ENCODE data around the gene CLC.
"Not testable (repeated sequence)": the region's sequence is repeated elsewhere in the genome, so short reads cannot be mapped to it uniquely, and the experiment has no call there.

The CLC gene

GRCh38 chr19:39727070-39727800, 10.6 kb downstream of the CLC start:
- DNase-seq = no peak

- DNase-seq = no peak
Observed at GRCh38 chr19:39725995-39726394, 11.8 kb downstream of the CLC start.

- DNase-seq = not testable (repeated sequence)
Observed at GRCh38 chr19:39720144-39720543, 17.7 kb downstream of the CLC start.

GRCh38 chr19:39710333-39710890, 27.4 kb downstream of the CLC start:
- DNase-seq = no peak

GRCh38 chr19:39709026-39709872, 28.6 kb downstream of the CLC start:
- no peak for DNase-seq

GRCh38 chr19:39708594-39708993, 29.2 kb downstream of the CLC start:
- DNase-seq = no peak

- DNase-seq = no peak
Observed at GRCh38 chr19:39705578-39706188, 32.1 kb downstream of the CLC start.

- DNase-seq = no peak
Observed at GRCh38 chr19:39704181-39705044, 33.4 kb downstream of the CLC start, which contains the start of gene LGALS14. Gene LGALS14, plus strand, starts transcription at chr19:39704481. Its CDS starts 48 bp downstream, at chr19:39704529.

GRCh38 chr19:39701291-39701690, 36.5 kb downstream of the CLC start:
- no peak for DNase-seq

GRCh38 chr19:39698535-39698934, 39.3 kb downstream of the CLC start:
- DNase-seq = no peak

- DNase-seq = no peak
Observed at GRCh38 chr19:39696387-39696786, 41.4 kb downstream of the CLC start.

- DNase-seq = no peak
Observed at GRCh38 chr19:39695759-39696158, 42.1 kb downstream of the CLC start.

- DNase-seq = no peak
Observed at GRCh38 chr19:39692822-39693221, 45.0 kb downstream of the CLC start.

- no peak for DNase-seq
Observed at GRCh38 chr19:39692166-39692565, 45.7 kb downstream of the CLC start.

- not testable (repeated sequence) for DNase-seq
Observed at GRCh38 chr19:39688637-39689036, 49.2 kb downstream of the CLC start.

GRCh38 chr19:39686739-39687138, 51.1 kb downstream of the CLC start:
- DNase-seq = no peak

GRCh38 chr19:39684267-39684666, 53.6 kb downstream of the CLC start:
- DNase-seq = no peak

GRCh38 chr19:39681416-39681815, 56.4 kb downstream of the CLC start:
- DNase-seq = no peak
